Panc1 (cell line): ENCODE results near the gene CLIP4. TPM values are rescaled to one million over a fixed set of nuclear protein-coding genes. Genes with fewer than 3 reads are reported as not detected.

Experiments used
- ATAC-seq: fragments of 200-7000 bp; cut with Tn5 transposase; 2 replicates; pipeline ENCODE4 v1.9.1; 2020; ENCODE audit warnings: mild to moderate bottlenecking, moderate library complexity
- BruUV-seq: library from RNA; stranded (reverse); fragments of 400-500 nt; replicated peaks from 2 replicates; lab custom pipeline; 2021; lab: Mats Ljungman, UMichigan
- CTCF ChIA-PET: fragments of 300-600 bp; sonication (Branson Sonifier 250); formaldehyde crosslinking; loops from one replicate; lab custom pipeline; 2022; ENCODE audit warnings: antibody characterized with exemption; lab: Charles Lee
- POLR2A ChIA-PET: fragments of 300-600 bp; sonication (Branson Sonifier 250); formaldehyde crosslinking; loops from one replicate; lab custom pipeline; 2022; ENCODE audit warnings: antibody characterized with exemption; lab: Charles Lee
- DNase-seq: peaks from one replicate; pipeline ENCODE4 v3.0.0-alpha.2; 2010; ENCODE audit warnings: low read depth, low spot score
- H3K27ac ChIP-seq: 2 replicates; pipeline ENCODE4 v1.5.1; 2011; ENCODE audit warnings: mild to moderate bottlenecking, low read length, inconsistent platforms
- H3K27me3 ChIP-seq: fragments of 200-500 bp; sonication (Bioruptor generic); 2 replicates; pipeline ENCODE4 v1.6.0; 2014; ENCODE audit warnings: low read length, inconsistent platforms; ENCODE audit not compliant: control insufficient read depth, insufficient read depth
- H3K36me3 ChIP-seq: fragments of 200-500 bp; sonication (Bioruptor generic); 2 replicates; pipeline ENCODE4 v1.5.1; 2014; ENCODE audit warnings: inconsistent platforms, mild to moderate bottlenecking, low read length, moderate library complexity; ENCODE audit not compliant: control insufficient read depth, insufficient read depth
- H3K4me1 ChIP-seq: 2 replicates; pipeline ENCODE4 v1.5.1; 2011; ENCODE audit warnings: inconsistent platforms, mild to moderate bottlenecking, low read length, moderate library complexity; ENCODE audit not compliant: control insufficient read depth, insufficient read depth
- H3K4me3 ChIP-seq, 2 experiments: 2 replicates each; pipeline ENCODE4 v1.5.1; 2011 to 2012; ENCODE audit warnings: low read depth in 2 of 2, low read length in 2 of 2, mild to moderate bottlenecking in 2 of 2, inconsistent platforms in 1 of 2, moderate library complexity in 1 of 2
- H3K9me3 ChIP-seq: fragments of 200-500 bp; sonication (Bioruptor generic); 2 replicates; pipeline ENCODE4 v1.5.1; 2014; ENCODE audit warnings: low read depth, mild to moderate bottlenecking, inconsistent platforms, low read length, moderate library complexity; ENCODE audit not compliant: control insufficient read depth, insufficient read depth
- POLR2AphosphoS5 ChIP-seq: IDR thresholded peaks from 2 replicates; pipeline ENCODE4 v1.6.1; 2012; ENCODE audit warnings: mild to moderate bottlenecking, low read depth, low read length, moderate library complexity
- REST ChIP-seq, 2 experiments: IDR thresholded peaks; 2 replicates each; pipeline ENCODE4 v1.6.1; 2011 to 2012; ENCODE audit warnings: low read depth in 2 of 2, control low read depth in 1 of 2, low read length in 1 of 2, mild to moderate bottlenecking in 1 of 2, moderate library complexity in 1 of 2; ENCODE audit not compliant: insufficient read depth in 1 of 2
- SIN3A ChIP-seq: IDR thresholded peaks from 2 replicates; pipeline ENCODE4 v1.6.1; 2012; ENCODE audit warnings: low read depth, mild to moderate bottlenecking, low read length, moderate library complexity, borderline replicate concordance; ENCODE audit not compliant: insufficient read depth
- TCF7L2 ChIP-seq: IDR thresholded peaks from 2 replicates; pipeline ENCODE4 v1.6.1; 2011; ENCODE audit warnings: mild to moderate bottlenecking, low read depth, low read length, inconsistent platforms
- in situ Hi-C: cut with HindIII; loops from 2 replicates; pipeline ENCODE4 v1.10.0; 2016; ENCODE audit warnings: low sequenced_read_pairs, low pct_unique_long_range_greater_than_20kb
- intact Hi-C: fragments of 100-400 bp; cut with micrococcal nuclease; formaldehyde crosslinking; loops from one replicate; pipeline ENCODE4 v1.10.0; 2022; ENCODE audit not compliant: unreplicated experiment
- total RNA-seq: library from RNA; stranded (reverse); gene quantifications from one replicate; pipeline ENCODE4 v1.2.1, GENCODE V29; 2021; ENCODE audit not compliant: unreplicated experiment
- TF ChIP-seq, protein P1 (sequence below): fragments of 450-650 bp; IDR thresholded peaks from 2 replicates; pipeline ENCODE4 v1.5.1; 2017; ENCODE audit warnings: mild to moderate bottlenecking

Gene CLIP4
- total RNA-seq, 1 experiment from 2014 or later = 43.0 TPM

DNA sequence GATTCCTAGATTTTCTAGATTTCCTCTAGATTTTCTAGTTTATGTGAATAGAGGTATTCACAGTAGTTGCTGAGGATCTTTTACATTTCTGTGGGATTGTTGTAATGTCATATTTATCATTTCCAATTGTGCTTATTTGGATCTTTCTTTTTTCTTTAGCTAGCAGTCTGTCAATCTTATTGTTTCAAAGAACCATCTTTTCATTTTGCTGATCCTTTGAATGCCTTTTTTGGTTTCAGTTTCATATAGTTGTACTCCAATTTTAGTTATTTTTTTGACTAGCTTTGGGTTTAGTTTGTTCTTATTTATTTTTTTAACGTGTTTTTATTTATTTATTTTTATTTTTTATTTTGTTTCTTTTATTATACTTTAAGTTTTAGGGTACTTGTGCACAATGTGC is 24.5 kb downstream of the CLIP4 start:
- TF ChIP-seq TCF7L2 (no peak), SIN3A (no peak), POLR2AphosphoS5 (no peak), REST (IDR thresholded peaks at IDR 0.05; ENCODE audit: insufficient read depth in 1 of 2, low read depth in 2 of 2, low read length in 1 of 2) (no peak)
- TF ChIP-seq, protein P1, sequence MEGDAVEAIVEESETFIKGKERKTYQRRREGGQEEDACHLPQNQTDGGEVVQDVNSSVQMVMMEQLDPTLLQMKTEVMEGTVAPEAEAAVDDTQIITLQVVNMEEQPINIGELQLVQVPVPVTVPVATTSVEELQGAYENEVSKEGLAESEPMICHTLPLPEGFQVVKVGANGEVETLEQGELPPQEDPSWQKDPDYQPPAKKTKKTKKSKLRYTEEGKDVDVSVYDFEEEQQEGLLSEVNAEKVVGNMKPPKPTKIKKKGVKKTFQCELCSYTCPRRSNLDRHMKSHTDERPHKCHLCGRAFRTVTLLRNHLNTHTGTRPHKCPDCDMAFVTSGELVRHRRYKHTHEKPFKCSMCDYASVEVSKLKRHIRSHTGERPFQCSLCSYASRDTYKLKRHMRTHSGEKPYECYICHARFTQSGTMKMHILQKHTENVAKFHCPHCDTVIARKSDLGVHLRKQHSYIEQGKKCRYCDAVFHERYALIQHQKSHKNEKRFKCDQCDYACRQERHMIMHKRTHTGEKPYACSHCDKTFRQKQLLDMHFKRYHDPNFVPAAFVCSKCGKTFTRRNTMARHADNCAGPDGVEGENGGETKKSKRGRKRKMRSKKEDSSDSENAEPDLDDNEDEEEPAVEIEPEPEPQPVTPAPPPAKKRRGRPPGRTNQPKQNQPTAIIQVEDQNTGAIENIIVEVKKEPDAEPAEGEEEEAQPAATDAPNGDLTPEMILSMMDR = no peak
- DNase-seq (no peak), ATAC-seq (no peak)
- no peaks in the 10 kb centered on the region for H3K27me3 ChIP-seq
- no peaks in the 10 kb centered on the region for H3K9me3 ChIP-seq
- ChIA-PET POLR2A (no interaction called here), CTCF (no interaction called here)
- peaks cover 11% of the 10 kb centered on the region for H3K36me3 ChIP-seq
- in situ Hi-C loops (no loop called here), intact Hi-C loops (no loop called here)
- no peak overlapping the region for H3K4me3 ChIP-seq
- no peak overlapping the region for H3K27ac ChIP-seq
- BruUV-seq = no TSS peak
- H3K4me1 ChIP-seq = no peaks in the 10 kb centered on the region

DNA sequence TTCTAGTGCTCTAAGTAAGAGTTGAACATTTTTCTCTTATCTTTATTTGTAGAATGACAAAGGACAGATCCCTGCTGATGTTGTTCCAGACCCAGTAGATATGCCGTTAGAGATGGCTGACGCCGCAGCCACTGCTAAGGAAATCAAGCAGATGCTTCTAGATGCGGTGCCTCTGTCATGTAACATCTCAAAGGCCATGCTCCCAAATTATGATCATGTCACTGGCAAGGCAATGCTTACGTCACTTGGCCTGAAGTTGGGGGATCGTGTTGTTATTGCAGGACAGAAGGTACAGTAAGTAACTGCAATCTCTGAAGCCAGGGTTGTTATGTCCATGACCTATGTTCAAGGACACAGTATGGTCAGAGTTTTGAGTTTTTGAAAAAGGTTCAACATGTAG is 28.4 kb downstream of the CLIP4 start:
- H3K27ac ChIP-seq = no peak overlapping the region
- ATAC-seq = no peak
- H3K27me3 ChIP-seq = no peaks in the 10 kb centered on the region
- no peaks in the 10 kb centered on the region for H3K9me3 ChIP-seq
- in situ Hi-C loops = no loop called here
- no TSS peak for BruUV-seq
- peaks cover 13% of the 10 kb centered on the region for H3K36me3 ChIP-seq
- H3K4me3 ChIP-seq = no peak overlapping the region
- no peaks in the 10 kb centered on the region for H3K4me1 ChIP-seq
- CTCF ChIA-PET = no interaction called here
- TF ChIP-seq, protein P1 = no peak
- no peak for TF ChIP-seq SIN3A
- no peak for TF ChIP-seq REST (IDR thresholded peaks at IDR 0.05; ENCODE audit: insufficient read depth in 1 of 2, low read depth in 2 of 2, low read length in 1 of 2)
- TF ChIP-seq POLR2AphosphoS5 = no peak
- TF ChIP-seq TCF7L2 = no peak
- no peak for DNase-seq
- intact Hi-C loops = no loop called here
- POLR2A ChIA-PET = no interaction called here
